Activated CD4-positive, CD25-positive, alpha-beta regulatory T cell treated with anti-CD3 and anti-CD28 coated beads, Interleukin-2, amount 50 U/mL, for 24 hours (primary cell): ENCODE data around the gene ADARB1.

ENCODE experiments used
- ATAC-seq, 2 donors: fragments of 150-1000 bp; cut with Tn5 transposase; one replicate each; pipeline ENCODE4 v1.10.0; 2021; ENCODE audit warnings: mild to moderate bottlenecking in 1 of 2, moderate library complexity in 1 of 2

The ADARB1 gene

GRCh38 chr21:45177039-45177438, 102.7 kb downstream of the ADARB1 start:
- no peak for ATAC-seq

GRCh38 chr21:45178070-45178608, 103.8 kb downstream of the ADARB1 start:
- no peak for ATAC-seq

- ATAC-seq = no peak
Measured at GRCh38 chr21:45178971-45179370, 104.6 kb downstream of the ADARB1 start.

- ATAC-seq = no peak
Measured at GRCh38 chr21:45179568-45180245, 105.3 kb downstream of the ADARB1 start.

GRCh38 chr21:45180246-45180599, 105.8 kb downstream of the ADARB1 start:
- no peak for ATAC-seq

GRCh38 chr21:45182958-45183357, 108.6 kb downstream of the ADARB1 start:
- no peak for ATAC-seq

GRCh38 chr21:45183852-45184251, 109.5 kb downstream of the ADARB1 start:
- no peak for ATAC-seq

GRCh38 chr21:45184869-45185268, 110.5 kb downstream of the ADARB1 start:
- no peak for ATAC-seq

- no peak for ATAC-seq
Measured at GRCh38 chr21:45186709-45187108, 112.3 kb downstream of the ADARB1 start.

- no peak for ATAC-seq
Measured at GRCh38 chr21:45187646-45188045, 113.3 kb downstream of the ADARB1 start.

GRCh38 chr21:45190013-45190412, 115.6 kb downstream of the ADARB1 start:
- ATAC-seq = no peak

GRCh38 chr21:45192332-45192731, 118.0 kb downstream of the ADARB1 start:
- no peak for ATAC-seq

- no peak for ATAC-seq
Measured at GRCh38 chr21:45196620-45197019, 122.2 kb downstream of the ADARB1 start.

- no peak for ATAC-seq
Measured at GRCh38 chr21:45199201-45199600, 124.8 kb downstream of the ADARB1 start.

- ATAC-seq = no peak
Measured at GRCh38 chr21:45200031-45200430, 125.7 kb downstream of the ADARB1 start.

- no peak for ATAC-seq
Measured at GRCh38 chr21:45200581-45201296, 126.4 kb downstream of the ADARB1 start.

GRCh38 chr21:45202344-45202743, 128.0 kb downstream of the ADARB1 start:
- ATAC-seq = no peak

- ATAC-seq = no peak
Measured at GRCh38 chr21:45202889-45203288, 128.5 kb downstream of the ADARB1 start.

- ATAC-seq = no peak
Measured at GRCh38 chr21:45203983-45204382, 129.6 kb downstream of the ADARB1 start.

GRCh38 chr21:45204395-45204794, 130.0 kb downstream of the ADARB1 start:
- ATAC-seq = no peak

- ATAC-seq = no peak
Measured at GRCh38 chr21:45207839-45208626, 133.7 kb downstream of the ADARB1 start.

GRCh38 chr21:45208627-45208951, 134.2 kb downstream of the ADARB1 start:
- no peak for ATAC-seq

- ATAC-seq = no peak
Measured at GRCh38 chr21:45209046-45209445, 134.7 kb downstream of the ADARB1 start.
